NT2/D1 (cell line): ENCODE results near the gene IGLON5.

Experiments
- YY1 ChIP-seq: IDR thresholded peaks from 2 replicates; pipeline ENCODE4 v1.6.1; 2011; ENCODE audit not compliant: insufficient read length, insufficient read depth
- ZNF274 ChIP-seq: IDR thresholded peaks from 2 replicates; pipeline ENCODE4 v1.6.1; 2011; ENCODE audit warnings: mild to moderate bottlenecking, low read depth, low read length

DNA sequence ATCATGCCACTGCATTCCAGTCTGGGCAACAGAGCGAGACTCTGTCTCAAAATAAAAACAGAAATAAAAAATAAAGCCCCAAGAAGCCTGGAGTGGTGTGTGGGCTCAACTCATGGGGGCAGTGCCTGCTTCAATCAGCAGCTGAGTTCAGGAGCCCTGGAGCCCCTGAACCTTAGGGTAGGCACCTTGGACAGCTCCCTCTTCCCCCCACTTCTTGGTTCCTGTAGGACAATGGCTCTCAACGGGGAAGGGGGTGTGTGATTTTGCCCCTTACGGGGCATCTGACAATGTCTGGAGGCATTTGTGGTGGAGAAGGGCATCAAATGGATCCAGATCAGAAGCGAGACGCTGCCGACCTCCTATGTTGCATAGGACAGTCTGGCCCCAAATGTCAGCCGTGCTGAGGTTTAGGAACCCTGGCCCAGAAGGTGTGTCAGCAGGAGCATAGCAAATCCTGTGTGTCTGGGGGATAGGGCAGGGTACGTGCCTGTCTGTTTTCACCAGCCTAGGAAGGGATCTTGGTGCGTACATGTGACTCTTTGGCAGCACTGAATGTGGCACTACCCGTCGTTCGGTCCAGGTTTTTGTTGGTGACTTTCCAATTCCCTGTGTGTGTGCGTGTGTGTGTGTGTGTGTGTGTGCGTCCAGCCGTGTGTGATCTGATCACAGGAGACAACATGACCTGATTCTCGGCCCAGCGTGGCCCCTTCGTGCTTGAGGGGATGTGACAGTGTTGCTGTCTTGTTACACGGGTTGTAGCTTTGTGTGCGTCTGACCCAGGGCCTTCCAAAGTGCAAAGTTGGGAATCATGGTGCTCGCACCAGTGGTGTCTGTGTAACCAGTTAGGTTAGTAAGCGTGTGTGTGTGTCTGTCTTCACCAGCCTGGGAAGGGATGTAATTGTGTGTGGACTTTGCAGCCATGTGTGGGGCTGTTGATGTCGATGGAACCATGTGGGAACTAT, 7.5 kb downstream of the IGLON5 start:
- TF ChIP-seq ZNF274 (no peak), YY1 (no peak)
